GM12878 (cell line): Measurements from ENCODE around the gene TNRC6C. TPM values are rescaled to one million over a fixed set of nuclear protein-coding genes. Genes with fewer than 3 reads are reported as not detected.

Source experiments
- ATF7 ChIP-seq: fragments of 450-650 bp; IDR thresholded peaks from 2 replicates; pipeline ENCODE4 v1.6.1; 2016; ENCODE audit warnings: low read depth, mild to moderate bottlenecking
- CREB1 ChIP-seq: IDR thresholded peaks from 2 replicates; pipeline ENCODE4 v1.6.1; 2012; ENCODE audit warnings: low read depth, mild to moderate bottlenecking, inconsistent platforms
- EED ChIP-seq: sonication (generic); IDR thresholded peaks from 2 replicates; pipeline ENCODE4 v1.6.1; 2016; ENCODE audit warnings: antibody characterized with exemption, low read depth
- EP300 ChIP-seq, 2 experiments: fragments of 150-350 bp in 1 of 2; IDR thresholded peaks; 2 replicates each; pipeline ENCODE4 v1.6.1; 2011 to 2012; ENCODE audit warnings: low read depth in 2 of 2, low read length in 2 of 2, borderline replicate concordance in 1 of 2, improper control_type of control experiment in 1 of 2, inconsistent platforms in 1 of 2; ENCODE audit not compliant: control insufficient read depth in 1 of 2
- ESRRA ChIP-seq: IDR thresholded peaks from 2 replicates; pipeline ENCODE4 v1.6.1; 2012; ENCODE audit warnings: mild to moderate bottlenecking, low read length, improper control_type of control experiment
- HDAC2 ChIP-seq: fragments of 200-600 bp; sonication (generic); IDR thresholded peaks from 2 replicates; pipeline ENCODE4 v1.6.1; 2017
- IKZF2 ChIP-seq, 2 experiments: fragments of 450-650 bp; IDR thresholded peaks; 2 replicates each; pipeline ENCODE4 v1.6.1; 2017; ENCODE audit warnings: mild to moderate bottlenecking in 2 of 2, moderate library complexity in 2 of 2
- IRF4 ChIP-seq: IDR thresholded peaks from 2 replicates; pipeline ENCODE4 v1.6.1; 2011; ENCODE audit warnings: low read depth, low read length
- MEF2B ChIP-seq: fragments of 450-650 bp; IDR thresholded peaks from 2 replicates; pipeline ENCODE4 v1.6.1; 2018; ENCODE audit warnings: mild to moderate bottlenecking, moderate library complexity; ENCODE audit not compliant: partially characterized antibody, poor library complexity, severe bottlenecking
- NR2F1 ChIP-seq: fragments of 450-650 bp; conservative IDR thresholded peaks from 2 replicates; pipeline ENCODE4 v1.6.1; 2017; ENCODE audit warnings: mild to moderate bottlenecking
- PAX5 ChIP-seq: IDR thresholded peaks from 2 replicates; pipeline ENCODE4 v1.6.1; 2011; ENCODE audit warnings: low read depth, low read length, borderline replicate concordance
- POLR2A ChIP-seq: IDR thresholded peaks from 2 replicates; pipeline ENCODE4 v1.6.1; 2011; ENCODE audit warnings: low read depth, mild to moderate bottlenecking, low read length
- POU2F2 ChIP-seq: IDR thresholded peaks from 3 replicates; pipeline ENCODE4 v1.6.1; 2011; ENCODE audit warnings: low read depth, mild to moderate bottlenecking, low read length, borderline replicate concordance
- RAD21 ChIP-seq: IDR thresholded peaks from 2 replicates; pipeline ENCODE4 v1.6.1; 2011; ENCODE audit warnings: mild to moderate bottlenecking, low read depth, low read length, moderate library complexity; ENCODE audit not compliant: insufficient read depth
- RB1 ChIP-seq: fragments of 450-650 bp; formaldehyde crosslinking; IDR thresholded peaks from 2 replicates; pipeline ENCODE4 v1.6.1; 2017; ENCODE audit warnings: mild to moderate bottlenecking, borderline replicate concordance
- SMAD1 ChIP-seq: fragments of 450-650 bp; IDR thresholded peaks from 2 replicates; pipeline ENCODE4 v1.6.1; 2018; ENCODE audit warnings: mild to moderate bottlenecking, low read depth; ENCODE audit not compliant: partially characterized antibody
- STAT3 ChIP-seq: IDR thresholded peaks from 2 replicates; pipeline ENCODE4 v1.6.1; 2011; ENCODE audit warnings: low read depth, low read length, improper control_type of control experiment
- TCF12 ChIP-seq: IDR thresholded peaks from 2 replicates; pipeline ENCODE4 v1.6.1; 2011; ENCODE audit warnings: low read depth, mild to moderate bottlenecking, low read length
- YY1 ChIP-seq: IDR thresholded peaks from 2 replicates; pipeline ENCODE4 v1.6.1; 2011; ENCODE audit warnings: low read depth, mild to moderate bottlenecking, low read length
- ZNF207 ChIP-seq: fragments of 450-650 bp; IDR thresholded peaks from 2 replicates; pipeline ENCODE4 v1.6.1; 2014; ENCODE audit warnings: antibody characterized with exemption, mild to moderate bottlenecking, borderline replicate concordance
- polyA plus RNA-seq, 11 experiments: library from polyadenylated mRNA; depleted of rRNA in 4 of 11; unstranded in 6 of 11; stranded (reverse) in 5 of 11; fragments of >200 nt; fragmentation: Nextera tagmentation in 4 of 11; fragmentation: Illumina TruSeq in 1 of 11; extraction: Ambion mirVana in 4 of 11; extraction: Trizol in 1 of 11; gene quantifications; 1 replicate in 1 of 11; 2 replicates in 10 of 11; pipeline versions ENCODE4 v1.2.1 to v1.2.3, GENCODE V29; 2011 to 2016; ENCODE audit warnings: inconsistent platforms in 2 of 11, missing spikeins in 2 of 11, low read depth in 1 of 11
- total RNA-seq, 4 experiments: library from RNA; depleted of rRNA in 3 of 4; stranded (reverse); fragments of >200 nt in 3 of 4; fragmentation: Illumina TruSeq in 1 of 4; extraction: Trizol in 1 of 4; gene quantifications; 2 replicates each; pipeline versions ENCODE4 v1.2.1 to v1.2.3, GENCODE V29; 2013 to 2021
- TF ChIP-seq, protein P1 (sequence below): IDR thresholded peaks from 2 replicates; pipeline ENCODE4 v1.6.1; 2012; ENCODE audit warnings: improper control_type of control experiment, low read depth, low read length; ENCODE audit not compliant: insufficient replicate concordance
- TF ChIP-seq, protein P2 (sequence below): fragments of 450-650 bp; IDR thresholded peaks from 2 replicates; pipeline ENCODE4 v1.6.1; 2017; ENCODE audit warnings: mild to moderate bottlenecking, moderate library complexity

Gene TNRC6C
- total and polyA plus RNA-seq, 10 of the 15 experiments (the other 5 are each of a cell fraction or from before 2014, with no cell fraction given): 0.40 to 6.1 (median 0.96) TPM

DNA sequence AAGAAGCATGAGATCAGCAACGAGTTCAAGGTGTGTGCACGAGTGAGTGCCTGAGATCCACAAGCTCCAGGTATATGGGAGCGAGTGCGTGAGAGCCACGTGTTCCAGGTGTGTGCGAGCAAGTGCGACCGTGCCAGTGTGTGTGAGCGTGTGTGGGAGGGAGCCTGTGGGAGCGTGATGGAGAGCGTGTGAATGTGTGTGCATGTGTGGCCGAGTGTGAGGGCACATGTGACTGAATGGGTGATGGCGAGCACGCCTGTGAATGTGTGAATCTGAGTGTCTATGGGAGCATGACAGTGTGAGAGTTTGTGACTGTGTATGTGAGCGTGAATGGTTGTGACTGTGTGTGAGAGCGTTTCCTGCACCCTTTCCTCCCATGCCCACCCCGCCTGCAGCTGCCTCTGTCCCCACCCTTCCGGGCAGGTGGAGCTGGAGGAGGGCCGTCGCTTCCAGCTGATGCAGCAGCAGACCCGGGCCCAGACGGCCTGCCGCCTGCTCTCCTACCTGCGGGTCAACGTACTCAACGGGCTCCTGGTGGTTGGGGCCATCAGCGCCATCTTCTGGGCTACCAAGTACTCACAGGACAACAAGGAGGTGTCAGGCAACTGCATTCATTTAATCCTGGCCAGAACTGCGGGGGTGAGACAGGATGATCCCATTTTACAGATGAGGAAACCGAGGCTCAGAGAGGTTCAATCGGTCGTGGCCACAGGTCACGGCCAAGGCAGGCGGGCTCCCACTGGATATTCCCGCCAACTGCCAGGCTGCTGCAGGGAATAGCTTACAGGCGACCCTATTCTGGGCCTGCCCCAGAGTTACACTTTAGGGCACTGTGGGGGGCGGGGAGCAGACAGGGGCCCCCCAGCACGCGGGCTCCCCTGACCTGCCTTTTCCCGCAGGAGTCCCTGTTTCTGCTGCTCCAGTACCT lies 175.7 kb downstream of the TNRC6C start (continued):
- TF ChIP-seq MEF2B (peak; percentile 83), RAD21 (peak; percentile 75), STAT3 (no peak), HDAC2 (no peak), EED (peak; percentile 39; the same call in 1 of the 2 replicates), SMAD1 (peak; percentile 77), TCF12 (peak; percentile 53), NR2F1 (peak; percentile 31; the same call in 1 of the 2 replicates), EP300 (IDR thresholded peaks at IDR 0.05; ENCODE audit: borderline replicate concordance in 1 of 2, control insufficient read depth in 1 of 2, low read depth in 2 of 2, low read length in 2 of 2) (peak in 1 of 2 experiments; percentile 58; a peak in 1 of 4 replicates), IRF4 (no peak), CREB1 (no peak), POU2F2 (no peak), RB1 (peak; percentile 54; the same call in 1 of the 2 replicates), PAX5 (peak; percentile 84), ESRRA (no peak), ATF7 (peak; percentile 40; the same call in 1 of the 2 replicates), IKZF2 (IDR thresholded peaks at IDR 0.05) (peak; percentile 24 to 64; a peak in 1 of 4 replicates), ZNF207 (no peak), YY1 (peak; percentile 65; the same call in 1 of the 2 replicates), POLR2A (peak; percentile 76)
- TF ChIP-seq, protein P1, sequence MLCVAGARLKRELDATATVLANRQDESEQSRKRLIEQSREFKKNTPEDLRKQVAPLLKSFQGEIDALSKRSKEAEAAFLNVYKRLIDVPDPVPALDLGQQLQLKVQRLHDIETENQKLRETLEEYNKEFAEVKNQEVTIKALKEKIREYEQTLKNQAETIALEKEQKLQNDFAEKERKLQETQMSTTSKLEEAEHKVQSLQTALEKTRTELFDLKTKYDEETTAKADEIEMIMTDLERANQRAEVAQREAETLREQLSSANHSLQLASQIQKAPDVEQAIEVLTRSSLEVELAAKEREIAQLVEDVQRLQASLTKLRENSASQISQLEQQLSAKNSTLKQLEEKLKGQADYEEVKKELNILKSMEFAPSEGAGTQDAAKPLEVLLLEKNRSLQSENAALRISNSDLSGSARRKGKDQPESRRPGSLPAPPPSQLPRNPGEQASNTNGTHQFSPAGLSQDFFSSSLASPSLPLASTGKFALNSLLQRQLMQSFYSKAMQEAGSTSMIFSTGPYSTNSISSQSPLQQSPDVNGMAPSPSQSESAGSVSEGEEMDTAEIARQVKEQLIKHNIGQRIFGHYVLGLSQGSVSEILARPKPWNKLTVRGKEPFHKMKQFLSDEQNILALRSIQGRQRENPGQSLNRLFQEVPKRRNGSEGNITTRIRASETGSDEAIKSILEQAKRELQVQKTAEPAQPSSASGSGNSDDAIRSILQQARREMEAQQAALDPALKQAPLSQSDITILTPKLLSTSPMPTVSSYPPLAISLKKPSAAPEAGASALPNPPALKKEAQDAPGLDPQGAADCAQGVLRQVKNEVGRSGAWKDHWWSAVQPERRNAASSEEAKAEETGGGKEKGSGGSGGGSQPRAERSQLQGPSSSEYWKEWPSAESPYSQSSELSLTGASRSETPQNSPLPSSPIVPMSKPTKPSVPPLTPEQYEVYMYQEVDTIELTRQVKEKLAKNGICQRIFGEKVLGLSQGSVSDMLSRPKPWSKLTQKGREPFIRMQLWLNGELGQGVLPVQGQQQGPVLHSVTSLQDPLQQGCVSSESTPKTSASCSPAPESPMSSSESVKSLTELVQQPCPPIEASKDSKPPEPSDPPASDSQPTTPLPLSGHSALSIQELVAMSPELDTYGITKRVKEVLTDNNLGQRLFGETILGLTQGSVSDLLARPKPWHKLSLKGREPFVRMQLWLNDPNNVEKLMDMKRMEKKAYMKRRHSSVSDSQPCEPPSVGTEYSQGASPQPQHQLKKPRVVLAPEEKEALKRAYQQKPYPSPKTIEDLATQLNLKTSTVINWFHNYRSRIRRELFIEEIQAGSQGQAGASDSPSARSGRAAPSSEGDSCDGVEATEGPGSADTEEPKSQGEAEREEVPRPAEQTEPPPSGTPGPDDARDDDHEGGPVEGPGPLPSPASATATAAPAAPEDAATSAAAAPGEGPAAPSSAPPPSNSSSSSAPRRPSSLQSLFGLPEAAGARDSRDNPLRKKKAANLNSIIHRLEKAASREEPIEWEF: peak; percentile 70
- TF ChIP-seq, protein P2, sequence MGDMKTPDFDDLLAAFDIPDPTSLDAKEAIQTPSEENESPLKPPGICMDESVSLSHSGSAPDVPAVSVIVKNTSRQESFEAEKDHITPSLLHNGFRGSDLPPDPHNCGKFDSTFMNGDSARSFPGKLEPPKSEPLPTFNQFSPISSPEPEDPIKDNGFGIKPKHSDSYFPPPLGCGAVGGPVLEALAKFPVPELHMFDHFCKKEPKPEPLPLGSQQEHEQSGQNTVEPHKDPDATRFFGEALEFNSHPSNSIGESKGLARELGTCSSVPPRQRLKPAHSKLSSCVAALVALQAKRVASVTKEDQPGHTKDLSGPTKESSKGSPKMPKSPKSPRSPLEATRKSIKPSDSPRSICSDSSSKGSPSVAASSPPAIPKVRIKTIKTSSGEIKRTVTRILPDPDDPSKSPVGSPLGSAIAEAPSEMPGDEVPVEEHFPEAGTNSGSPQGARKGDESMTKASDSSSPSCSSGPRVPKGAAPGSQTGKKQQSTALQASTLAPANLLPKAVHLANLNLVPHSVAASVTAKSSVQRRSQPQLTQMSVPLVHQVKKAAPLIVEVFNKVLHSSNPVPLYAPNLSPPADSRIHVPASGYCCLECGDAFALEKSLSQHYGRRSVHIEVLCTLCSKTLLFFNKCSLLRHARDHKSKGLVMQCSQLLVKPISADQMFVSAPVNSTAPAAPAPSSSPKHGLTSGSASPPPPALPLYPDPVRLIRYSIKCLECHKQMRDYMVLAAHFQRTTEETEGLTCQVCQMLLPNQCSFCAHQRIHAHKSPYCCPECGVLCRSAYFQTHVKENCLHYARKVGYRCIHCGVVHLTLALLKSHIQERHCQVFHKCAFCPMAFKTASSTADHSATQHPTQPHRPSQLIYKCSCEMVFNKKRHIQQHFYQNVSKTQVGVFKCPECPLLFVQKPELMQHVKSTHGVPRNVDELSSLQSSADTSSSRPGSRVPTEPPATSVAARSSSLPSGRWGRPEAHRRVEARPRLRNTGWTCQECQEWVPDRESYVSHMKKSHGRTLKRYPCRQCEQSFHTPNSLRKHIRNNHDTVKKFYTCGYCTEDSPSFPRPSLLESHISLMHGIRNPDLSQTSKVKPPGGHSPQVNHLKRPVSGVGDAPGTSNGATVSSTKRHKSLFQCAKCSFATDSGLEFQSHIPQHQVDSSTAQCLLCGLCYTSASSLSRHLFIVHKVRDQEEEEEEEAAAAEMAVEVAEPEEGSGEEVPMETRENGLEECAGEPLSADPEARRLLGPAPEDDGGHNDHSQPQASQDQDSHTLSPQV: 0 out of 2 replicates have a peak, but pooled peaks have one; percentile 32
